ENCODE measurements around the gene ZIK1.
A peak's percentile ranks its signal among the peaks of the same experiment; 100 is the strongest.

ZIK1 gene

GRCh38 chr19:57611113-57611512, 27.2 kb downstream of the ZIK1 start:
- DNase-seq (ENCODE audit: low spot score): no peak

GRCh38 chr19:57613941-57614743, 30.2 kb downstream of the ZIK1 start, which contains the start of gene ZNF134:
ZNF134 (plus strand) TSS chr19:57614242; CDS start chr19:57619469, 5,227 bp downstream.
- peak; percentile 93 for DNase-seq (ENCODE audit: low spot score)

DNA sequence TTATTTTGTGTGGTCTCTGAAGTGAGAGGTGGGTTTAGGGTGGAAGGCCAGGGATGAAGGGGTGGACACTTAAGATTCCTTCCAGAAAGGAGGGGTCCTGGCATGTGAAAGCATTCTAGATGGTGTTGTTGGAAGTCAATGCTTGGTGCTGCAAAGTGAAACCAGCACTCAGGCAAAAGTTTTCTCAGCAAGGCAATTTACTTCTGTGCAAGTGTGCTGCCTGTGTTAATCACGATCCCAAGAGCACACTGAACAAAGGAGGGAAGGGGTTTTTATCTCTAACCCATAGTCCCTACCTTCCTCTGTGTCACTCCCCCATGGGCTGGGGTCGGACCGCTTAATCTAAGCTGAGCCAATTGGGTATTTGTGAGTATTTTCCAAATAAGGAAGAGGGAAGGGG, 31.4 kb downstream of the ZIK1 start:
- DNase-seq (ENCODE audit: low spot score): no peak

DNA sequence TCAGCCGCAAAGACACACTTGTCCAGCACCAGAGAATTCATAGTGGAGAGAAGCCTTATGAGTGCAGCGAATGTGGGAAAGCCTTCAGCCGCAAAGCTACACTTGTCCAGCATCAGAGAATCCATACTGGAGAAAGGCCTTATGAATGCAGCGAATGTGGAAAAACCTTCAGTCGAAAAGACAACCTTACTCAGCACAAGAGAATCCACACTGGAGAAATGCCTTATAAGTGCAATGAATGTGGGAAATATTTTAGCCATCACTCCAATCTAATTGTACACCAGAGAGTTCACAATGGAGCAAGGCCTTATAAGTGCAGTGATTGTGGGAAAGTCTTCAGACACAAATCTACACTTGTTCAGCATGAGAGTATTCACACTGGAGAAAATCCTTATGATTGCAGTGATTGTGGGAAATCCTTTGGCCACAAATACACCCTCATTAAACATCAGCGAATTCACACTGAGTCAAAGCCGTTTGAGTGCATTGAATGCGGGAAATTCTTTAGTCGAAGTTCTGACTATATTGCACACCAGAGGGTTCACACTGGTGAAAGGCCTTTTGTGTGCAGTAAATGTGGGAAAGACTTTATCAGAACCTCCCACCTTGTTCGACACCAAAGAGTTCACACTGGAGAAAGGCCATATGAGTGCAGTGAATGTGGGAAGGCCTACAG, 36.9 kb downstream of the ZIK1 start:
- no peak for DNase-seq (ENCODE audit: low spot score)

- DNase-seq (ENCODE audit: low spot score): no peak
Measured at GRCh38 chr19:57623091-57623490, 39.1 kb downstream of the ZIK1 start.

- peak; percentile 95 for DNase-seq (ENCODE audit: low spot score)
Measured at GRCh38 chr19:57632987-57633831, 49.3 kb downstream of the ZIK1 start, which contains the start of gene ZNF211. ZNF211 (plus strand) TSS chr19:57633168; CDS start chr19:57633347, 179 bp downstream.

DNA sequence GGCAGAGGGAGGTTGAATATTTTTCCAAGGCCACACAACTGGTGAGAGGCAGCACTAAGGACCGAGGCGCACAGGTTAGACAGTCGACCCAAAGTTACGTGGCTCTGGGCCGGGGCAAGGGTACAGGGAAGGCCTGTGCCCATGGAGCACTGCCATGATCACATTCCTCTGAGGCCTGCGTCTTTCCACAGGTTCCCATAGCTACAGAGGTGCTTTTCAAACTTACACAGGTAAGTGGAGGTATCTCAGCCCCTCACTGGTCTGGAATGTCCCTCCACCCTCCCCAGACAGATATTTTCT, 49.8 kb downstream of the ZIK1 start:
- DNase-seq (ENCODE audit: low spot score): no peak

GRCh38 chr19:57637379-57637778, 53.4 kb downstream of the ZIK1 start:
- DNase-seq (ENCODE audit: low spot score): no peak

GRCh38 chr19:57641715-57642234, 57.8 kb downstream of the ZIK1 start:
- DNase-seq (ENCODE audit: low spot score): no peak

GRCh38 chr19:57642396-57643046, 58.6 kb downstream of the ZIK1 start:
- no peak for DNase-seq (ENCODE audit: low spot score)

Data from SW480 (cell line).